ENCODE data around the gene KIAA0513. TPM values are rescaled to one million over a fixed set of nuclear protein-coding genes. Genes with fewer than 3 reads are reported as not detected.

KIAA0513 gene
- total and polyA plus RNA-seq, 5 donors from 2014 or later, result 1.5 to 7.5 (median 3.3) TPM

GRCh38 chr16:85015481-85016187 lies 12.0 kb upstream of the KIAA0513 start:
- no peaks in the 10 kb centered on the region for H3K36me3 ChIP-seq (ENCODE audit: control insufficient read depth, insufficient read depth, low read length)
- ATAC-seq (ENCODE audit: low read depth in 2 of 2) (no peak), DNase-seq (no peak)
- no peaks in the 10 kb centered on the region for H3K27me3 ChIP-seq (ENCODE audit: control insufficient read depth, insufficient read depth, low read length)
- H3K9me3 ChIP-seq (ENCODE audit: control insufficient read depth in 2 of 2, low read length in 2 of 2), result no peaks in the 10 kb centered on the region
- H3K27me3 Mint-ChIP-seq, result peaks cover 14% of the 10 kb centered on the region
- no peak overlapping the region for H3K4me3 ChIP-seq (ENCODE audit: low read depth, low read length)
- H3K36me3 Mint-ChIP-seq, result peaks cover 2% of the 10 kb centered on the region
- peaks cover 18% of the 10 kb centered on the region for H3K4me1 ChIP-seq (ENCODE audit: control insufficient read depth, insufficient read depth, low read length, poor library complexity, severe bottlenecking)
- no peak overlapping the region for H3K27ac ChIP-seq (ENCODE audit: insufficient read depth, low read length, poor library complexity, severe bottlenecking)
- no peak overlapping the region for H3K27ac Mint-ChIP-seq
- H3K9me3 Mint-ChIP-seq, result peaks cover 0 to 5% (median 0%) of the 10 kb centered on the region in 7 donors
- H3K4me3 Mint-ChIP-seq, result peak overlapping the region in 1 of 4 donors; percentile 35
- H3K4me1 Mint-ChIP-seq, result peaks cover 2 to 25% (median 15%) of the 10 kb centered on the region in 4 donors

- Mint-ChIP-seq H3K4me3 (no peak overlapping the region), H3K9me3 (peaks cover 0 to 5% (median 0%) of the 10 kb centered on the region in 7 donors), H3K36me3 (no peaks in the 10 kb centered on the region), H3K27ac (no peak overlapping the region), H3K4me1 (peaks cover 0 to 16% (median 10%) of the 10 kb centered on the region in 4 donors), H3K27me3 (peaks cover 10% of the 10 kb centered on the region)
- peak; percentile 37 to 45 for ATAC-seq (ENCODE audit: low read depth in 2 of 2)
- no peak overlapping the region for H3K4me3 ChIP-seq (ENCODE audit: low read depth, low read length)
- H3K4me1 ChIP-seq (ENCODE audit: control insufficient read depth, insufficient read depth, low read length, poor library complexity, severe bottlenecking), result peaks cover 8% of the 10 kb centered on the region
- H3K27me3 ChIP-seq (ENCODE audit: control insufficient read depth, insufficient read depth, low read length), result no peaks in the 10 kb centered on the region
- peak in 1 of 3 donors; percentile 26 for DNase-seq
- no peak overlapping the region for H3K27ac ChIP-seq (ENCODE audit: insufficient read depth, low read length, poor library complexity, severe bottlenecking)
- H3K36me3 ChIP-seq (ENCODE audit: control insufficient read depth, insufficient read depth, low read length), result no peaks in the 10 kb centered on the region
- no peaks in the 10 kb centered on the region for H3K9me3 ChIP-seq (ENCODE audit: control insufficient read depth in 2 of 2, low read length in 2 of 2)
These were observed 10.4 kb upstream of the KIAA0513 start for GRCh38 chr16:85017151-85017550.

DNA sequence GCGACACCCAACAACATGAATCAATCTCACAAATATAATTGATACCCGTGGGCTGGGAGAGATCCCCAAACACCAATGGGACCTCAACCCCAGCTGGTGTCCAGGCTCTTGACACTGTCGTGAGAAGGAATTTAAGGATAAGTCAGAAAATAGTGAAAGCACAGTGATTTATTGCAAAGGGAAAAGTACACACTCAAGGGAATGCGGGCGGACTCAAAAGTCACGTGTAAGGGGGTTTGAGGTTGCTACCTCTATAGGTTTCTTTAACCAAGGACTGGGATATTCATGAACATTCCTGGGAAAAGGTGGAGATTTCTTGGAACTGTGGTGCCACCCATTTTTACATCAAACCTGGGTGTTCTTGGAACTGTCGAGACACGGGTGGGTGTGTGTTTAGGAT lies 10.0 kb upstream of the KIAA0513 start:
- Histone ChIP-seq H3K4me3 (ENCODE audit: low read depth, low read length) (no peak overlapping the region), H3K27ac (ENCODE audit: insufficient read depth, low read length, poor library complexity, severe bottlenecking) (no peak overlapping the region), H3K9me3 (ENCODE audit: control insufficient read depth in 2 of 2, low read length in 2 of 2) (no peaks in the 10 kb centered on the region), H3K36me3 (ENCODE audit: control insufficient read depth, insufficient read depth, low read length) (no peaks in the 10 kb centered on the region), H3K27me3 (ENCODE audit: control insufficient read depth, insufficient read depth, low read length) (no peaks in the 10 kb centered on the region), H3K4me1 (ENCODE audit: control insufficient read depth, insufficient read depth, low read length, poor library complexity, severe bottlenecking) (peaks cover 7% of the 10 kb centered on the region)
- Mint-ChIP-seq H3K27ac (no peak overlapping the region), H3K36me3 (no peaks in the 10 kb centered on the region), H3K9me3 (peaks cover 0 to 3% (median 0%) of the 10 kb centered on the region in 7 donors), H3K4me3 (no peak overlapping the region), H3K4me1 (peaks cover 0 to 16% (median 10%) of the 10 kb centered on the region in 4 donors), H3K27me3 (peaks cover 10% of the 10 kb centered on the region)
- ATAC-seq (ENCODE audit: low read depth in 2 of 2) (no peak), DNase-seq (no peak)

GRCh38 chr16:85018529-85019236 lies 8.9 kb upstream of the KIAA0513 start:
- peaks cover 0 to 3% (median 0%) of the 10 kb centered on the region in 7 donors for H3K9me3 Mint-ChIP-seq
- Histone ChIP-seq H3K9me3 (ENCODE audit: control insufficient read depth in 2 of 2, low read length in 2 of 2) (no peaks in the 10 kb centered on the region), H3K27ac (ENCODE audit: insufficient read depth, low read length, poor library complexity, severe bottlenecking) (no peak overlapping the region), H3K27me3 (ENCODE audit: control insufficient read depth, insufficient read depth, low read length) (no peaks in the 10 kb centered on the region), H3K4me1 (ENCODE audit: control insufficient read depth, insufficient read depth, low read length, poor library complexity, severe bottlenecking) (peaks cover 7% of the 10 kb centered on the region), H3K4me3 (ENCODE audit: low read depth, low read length) (no peak overlapping the region), H3K36me3 (ENCODE audit: control insufficient read depth, insufficient read depth, low read length) (no peaks in the 10 kb centered on the region)
- H3K27me3 Mint-ChIP-seq, result peaks cover 10% of the 10 kb centered on the region
- no peak for ATAC-seq (ENCODE audit: low read depth in 2 of 2)
- no peak overlapping the region for H3K27ac Mint-ChIP-seq
- DNase-seq, result no peak
- H3K36me3 Mint-ChIP-seq, result no peaks in the 10 kb centered on the region
- H3K4me1 Mint-ChIP-seq, result peaks cover 0 to 16% (median 10%) of the 10 kb centered on the region in 4 donors
- H3K4me3 Mint-ChIP-seq, result no peak overlapping the region

- Histone ChIP-seq H3K4me1 (ENCODE audit: control insufficient read depth, insufficient read depth, low read length, poor library complexity, severe bottlenecking) (peaks cover 7% of the 10 kb centered on the region), H3K4me3 (ENCODE audit: low read depth, low read length) (no peak overlapping the region), H3K27ac (ENCODE audit: insufficient read depth, low read length, poor library complexity, severe bottlenecking) (no peak overlapping the region), H3K27me3 (ENCODE audit: control insufficient read depth, insufficient read depth, low read length) (no peaks in the 10 kb centered on the region), H3K36me3 (ENCODE audit: control insufficient read depth, insufficient read depth, low read length) (no peaks in the 10 kb centered on the region), H3K9me3 (ENCODE audit: control insufficient read depth in 2 of 2, low read length in 2 of 2) (no peaks in the 10 kb centered on the region)
- no peak for ATAC-seq (ENCODE audit: low read depth in 2 of 2)
- H3K9me3 Mint-ChIP-seq, result peaks cover 0 to 3% (median 0%) of the 10 kb centered on the region in 7 donors
- H3K4me3 Mint-ChIP-seq, result peak overlapping the region in 1 of 4 donors; percentile 44
- H3K4me1 Mint-ChIP-seq, result peaks cover 0 to 16% (median 8%) of the 10 kb centered on the region in 4 donors
- no peaks in the 10 kb centered on the region for H3K36me3 Mint-ChIP-seq
- H3K27ac Mint-ChIP-seq, result no peak overlapping the region
- DNase-seq, result no peak
- H3K27me3 Mint-ChIP-seq, result peaks cover 5% of the 10 kb centered on the region
These were observed 7.8 kb upstream of the KIAA0513 start for GRCh38 chr16:85019659-85020245.

- no peak overlapping the region for H3K27ac ChIP-seq (ENCODE audit: insufficient read depth, low read length, poor library complexity, severe bottlenecking)
- Mint-ChIP-seq H3K4me3 (peak overlapping the region; percentile 55 to 96 (median 92)), H3K27me3 (peaks cover 5% of the 10 kb centered on the region), H3K36me3 (no peaks in the 10 kb centered on the region), H3K9me3 (no peaks in the 10 kb centered on the region), H3K4me1 (peaks cover 8 to 34% (median 20%) of the 10 kb centered on the region in 4 donors), H3K27ac (peak overlapping the region in 2 of 3 donors; percentile 84 to 89)
- ATAC-seq (ENCODE audit: low read depth in 2 of 2) (no peak), DNase-seq (no peak)
- H3K36me3 ChIP-seq (ENCODE audit: control insufficient read depth, insufficient read depth, low read length), result no peaks in the 10 kb centered on the region
- H3K9me3 ChIP-seq (ENCODE audit: control insufficient read depth in 2 of 2, low read length in 2 of 2), result no peaks in the 10 kb centered on the region
- H3K27me3 ChIP-seq (ENCODE audit: control insufficient read depth, insufficient read depth, low read length), result no peaks in the 10 kb centered on the region
- H3K4me3 ChIP-seq (ENCODE audit: low read depth, low read length), result no peak overlapping the region
- H3K4me1 ChIP-seq (ENCODE audit: control insufficient read depth, insufficient read depth, low read length, poor library complexity, severe bottlenecking), result peaks cover 27% of the 10 kb centered on the region
These were observed 1.6 kb upstream of the KIAA0513 start for GRCh38 chr16:85025781-85026653.

DNA sequence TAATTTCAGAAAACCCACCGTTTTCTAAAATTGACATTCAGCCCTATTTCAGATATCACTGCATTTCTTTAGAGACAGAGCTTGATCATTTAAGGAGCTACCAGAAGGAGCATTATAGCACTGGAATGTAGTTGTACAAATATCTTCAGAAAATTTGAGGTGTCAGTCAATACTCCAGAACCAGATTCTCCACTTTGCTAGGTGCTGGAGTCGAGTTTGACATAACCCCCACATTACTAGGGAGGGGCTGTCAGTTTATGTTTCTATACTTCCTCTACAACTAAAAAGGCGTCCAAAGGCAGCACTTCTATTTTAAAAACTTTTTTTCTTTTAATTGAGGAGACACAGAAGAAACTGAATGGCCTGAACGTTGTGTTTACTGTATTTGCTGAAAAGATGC lies 892 bp upstream of the KIAA0513 start:
- Mint-ChIP-seq H3K4me3 (peak overlapping the region; percentile 55 to 96 (median 92)), H3K9me3 (no peaks in the 10 kb centered on the region), H3K27ac (peak overlapping the region; percentile 38 to 89 (median 84)), H3K36me3 (peaks cover 4% of the 10 kb centered on the region), H3K4me1 (peaks cover 8 to 34% (median 21%) of the 10 kb centered on the region in 4 donors), H3K27me3 (peaks cover 5% of the 10 kb centered on the region)
- Histone ChIP-seq H3K4me1 (ENCODE audit: control insufficient read depth, insufficient read depth, low read length, poor library complexity, severe bottlenecking) (peaks cover 27% of the 10 kb centered on the region), H3K4me3 (ENCODE audit: low read depth, low read length) (peak overlapping the region; percentile 81), H3K27ac (ENCODE audit: insufficient read depth, low read length, poor library complexity, severe bottlenecking) (no peak overlapping the region), H3K36me3 (ENCODE audit: control insufficient read depth, insufficient read depth, low read length) (no peaks in the 10 kb centered on the region), H3K27me3 (ENCODE audit: control insufficient read depth, insufficient read depth, low read length) (no peaks in the 10 kb centered on the region), H3K9me3 (ENCODE audit: control insufficient read depth in 2 of 2, low read length in 2 of 2) (no peaks in the 10 kb centered on the region)
- no peak for ATAC-seq (ENCODE audit: low read depth in 2 of 2)
- no peak for DNase-seq
